Adrenal gland (tissue), 12 donors: ENCODE data around the gene KASH5. TPM values are rescaled to one million over a fixed set of nuclear protein-coding genes. Genes with fewer than 3 reads are reported as not detected.

Experiments used
- DNase-seq, 7 donors: peaks; one replicate each; pipeline ENCODE4 v3.0.0-alpha.2; 2019 to 2020
- H3K27ac ChIP-seq, 5 donors: fragments of 200-600 bp; sonication (generic) in 4 of 5; 1 replicate in 3 of 5; 2 replicates in 2 of 5; pipeline versions ENCODE4 v1.5.1 to v1.8.0; 2016 to 2020; ENCODE audit warnings: mild to moderate bottlenecking in 1 of 5
- H3K27me3 ChIP-seq: fragments of 200-600 bp; 2 replicates; pipeline ENCODE4 v1.8.0; 2021
- H3K36me3 ChIP-seq, 2 donors: fragments of 200-600 bp; replicated peaks in 1 of 2; 1 replicate in 1 of 2; 2 replicates in 1 of 2; pipeline versions ENCODE4 v1.5.1 to v1.8.0; 2018 to 2022
- H3K4me1 ChIP-seq, 2 donors: fragments of 200-600 bp; replicated peaks in 1 of 2; 1 replicate in 1 of 2; 2 replicates in 1 of 2; pipeline versions ENCODE4 v1.5.1 to v1.8.0; 2018 to 2021
- H3K4me3 ChIP-seq, 4 donors: fragments of 200-600 bp; sonication (generic) in 3 of 4; one replicate each; pipeline ENCODE4 v1.5.1; 2016 to 2018
- H3K9me3 ChIP-seq, 3 donors: fragments of 200-600 bp; sonication (generic) in 1 of 3; replicated peaks in 1 of 3; 1 replicate in 2 of 3; 2 replicates in 1 of 3; pipeline versions ENCODE4 v1.5.1 to v1.8.0; 2016 to 2021
- POLR2A ChIP-seq, 2 donors: fragments of 450-650 bp; IDR thresholded peaks; one replicate each; pipeline ENCODE4 v1.6.1; 2017; ENCODE audit warnings: antibody characterized with exemption in 2 of 2, mild to moderate bottlenecking in 2 of 2, moderate library complexity in 1 of 2
- WGBS, 4 donors: extraction: QIAGEN DNeasy Blood & Tissue Kit in 2 of 4; methylation state at CpG; one replicate each; pipeline versions ENCODE4 v1.1.5 to v1.1.7; 2013 to 2017; 5-methylcytosine and 5-hydroxymethylcytosine counted together
- intact Hi-C, 2 donors: fragments of 100-400 bp; cut with DNase I; formaldehyde crosslinking; loops; one replicate each; pipeline versions ENCODE4 v1.14.1 to v1.15.0; 2022 to 2023
- polyA plus RNA-seq, 3 donors: library from polyadenylated mRNA; stranded (reverse); fragments of 200-250 nt in 2 of 3; fragments of 350-450 nt in 1 of 3; fragmentation: Illumina TruSeq in 1 of 3; extraction: RNeasy Lipid Tissue Mini Kit (QIAGEN cat#74804) in 1 of 3; gene quantifications; one replicate each; pipeline ENCODE4 v1.2.3, GENCODE V29; 2013 to 2014
- total RNA-seq, 9 donors: library from RNA; depleted of rRNA in 4 of 9; stranded (reverse); fragments of >200 nt in 4 of 9; fragments of 120-200 nt in 1 of 9; fragmentation: NEBNext Ultra II Directional in 1 of 9; extraction: Animal tissue kit (Norgen Biotek cat#: 25700) in 1 of 9; gene quantifications; one replicate each; pipeline versions ENCODE4 v1.1.0 to v1.2.4, GENCODE V29; 2013 to 2023
- TF ChIP-seq, protein P1 (sequence below), 6 experiments: fragments of 450-650 bp in 4 of 6; fragments of 200-600 bp in 2 of 6; sonication (generic) in 1 of 6; IDR thresholded peaks; 1 replicate in 5 of 6; 2 replicates in 1 of 6; pipeline versions ENCODE4 v1.5.1 to v1.8.0; 2016 to 2021; ENCODE audit warnings: antibody characterized with exemption in 6 of 6, mild to moderate bottlenecking in 2 of 6, moderate library complexity in 1 of 6
- donor health status: healthy with polysubstance abuse.
- donor health status: Bipolar disorder and iron deficiency.
- donor health status: DM: yes; HTN: yes; CAD: no.
- donor health status: DM: no; HTN: no; CAD: no.
- donor health status: DM: no; HTN: no; CAD: no.
- donor health status: DM: yes; HTN: yes; CAD: no.

KASH5 gene
- total and polyA plus RNA-seq, 12 donors, result 0.74 to 0.97 TPM; not detected in 10

DNA sequence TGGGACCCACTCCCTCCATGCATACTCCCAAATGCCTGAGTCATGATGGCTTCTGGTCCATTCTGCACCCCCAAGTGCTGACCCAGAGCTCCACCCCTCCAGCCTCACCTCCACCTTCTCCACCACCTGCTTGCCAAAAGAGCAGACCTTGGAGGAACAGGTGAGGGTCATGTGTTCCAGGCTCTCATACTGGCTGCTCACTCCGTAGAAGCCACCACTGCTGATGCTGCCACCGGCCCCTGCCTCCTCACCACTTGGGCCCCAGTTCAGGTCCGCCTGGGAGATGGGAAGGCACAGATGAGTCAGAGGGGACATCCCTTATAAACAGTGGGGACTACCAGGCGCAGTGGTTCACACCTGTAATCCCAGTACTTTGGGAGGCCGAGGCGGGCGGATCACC lies 44.9 kb upstream of the KASH5 start:
- no peaks in the 10 kb centered on the region for H3K27me3 ChIP-seq
- no peak overlapping the region for H3K27ac ChIP-seq
- no peaks in the 10 kb centered on the region for H3K9me3 ChIP-seq
- intact Hi-C loops, result no loop called here
- H3K4me1 ChIP-seq, result peaks cover 6 to 13% of the 10 kb centered on the region in 2 donors
- WGBS, 4 donors, result 89 to 100% (median 93%) methylated on average over 4 to 7 of the region's 7 CpGs
- DNase-seq, result peak in 1 of 7 donors; percentile 9
- no peak overlapping the region for H3K4me3 ChIP-seq
- H3K36me3 ChIP-seq, result peaks cover 0 to 36% of the 10 kb centered on the region in 2 donors
- TF ChIP-seq POLR2A (IDR thresholded peaks at IDR 0.05), result no peak
- TF ChIP-seq, protein P1, sequence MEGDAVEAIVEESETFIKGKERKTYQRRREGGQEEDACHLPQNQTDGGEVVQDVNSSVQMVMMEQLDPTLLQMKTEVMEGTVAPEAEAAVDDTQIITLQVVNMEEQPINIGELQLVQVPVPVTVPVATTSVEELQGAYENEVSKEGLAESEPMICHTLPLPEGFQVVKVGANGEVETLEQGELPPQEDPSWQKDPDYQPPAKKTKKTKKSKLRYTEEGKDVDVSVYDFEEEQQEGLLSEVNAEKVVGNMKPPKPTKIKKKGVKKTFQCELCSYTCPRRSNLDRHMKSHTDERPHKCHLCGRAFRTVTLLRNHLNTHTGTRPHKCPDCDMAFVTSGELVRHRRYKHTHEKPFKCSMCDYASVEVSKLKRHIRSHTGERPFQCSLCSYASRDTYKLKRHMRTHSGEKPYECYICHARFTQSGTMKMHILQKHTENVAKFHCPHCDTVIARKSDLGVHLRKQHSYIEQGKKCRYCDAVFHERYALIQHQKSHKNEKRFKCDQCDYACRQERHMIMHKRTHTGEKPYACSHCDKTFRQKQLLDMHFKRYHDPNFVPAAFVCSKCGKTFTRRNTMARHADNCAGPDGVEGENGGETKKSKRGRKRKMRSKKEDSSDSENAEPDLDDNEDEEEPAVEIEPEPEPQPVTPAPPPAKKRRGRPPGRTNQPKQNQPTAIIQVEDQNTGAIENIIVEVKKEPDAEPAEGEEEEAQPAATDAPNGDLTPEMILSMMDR (IDR thresholded peaks at IDR 0.05), result no peak

DNA sequence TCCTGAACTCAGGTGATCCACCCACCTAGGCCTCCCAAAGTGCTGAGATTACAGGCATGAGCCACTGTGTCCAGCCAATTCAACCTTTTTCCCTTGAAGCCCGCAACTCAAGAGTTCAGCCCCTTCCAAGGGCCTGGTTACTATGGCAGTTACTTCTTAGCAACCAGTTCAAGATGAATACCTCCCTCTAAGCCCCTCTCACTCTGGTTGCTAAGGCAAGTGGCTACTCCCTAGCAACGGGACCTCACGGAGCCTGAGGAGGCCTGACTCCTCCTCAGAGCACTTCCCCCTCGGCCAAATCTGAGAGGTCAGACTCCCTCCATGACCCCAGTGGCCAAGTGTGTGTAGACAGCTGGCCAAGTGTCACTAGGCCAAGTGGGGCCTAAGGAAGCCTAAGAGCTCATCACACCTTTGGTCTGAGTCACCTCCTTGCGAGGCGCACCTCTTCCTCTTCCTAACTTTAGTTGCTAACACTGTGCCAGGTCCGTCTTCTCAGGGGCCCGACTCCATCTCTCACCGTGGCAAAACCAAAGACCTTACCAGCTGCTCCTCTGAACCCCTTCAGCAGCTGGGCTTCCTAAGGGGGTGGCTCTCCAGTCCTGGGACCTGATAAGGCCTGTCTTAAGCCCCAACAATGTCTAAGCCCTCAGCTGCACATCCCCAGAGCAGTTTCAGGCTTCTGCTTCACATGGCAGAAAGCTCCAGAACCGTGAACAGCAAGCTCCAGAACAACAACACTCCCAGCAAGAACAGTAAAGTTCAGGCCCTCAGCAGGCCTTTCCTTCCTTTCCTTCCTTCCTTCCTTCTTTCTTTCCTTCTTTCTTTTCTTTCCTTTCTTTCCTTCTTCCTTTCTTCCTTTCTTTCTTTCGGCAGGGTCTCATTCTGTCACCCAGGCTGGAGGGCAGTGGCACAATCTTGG lies 43.3 kb upstream of the KASH5 start:
- WGBS, 4 donors, result 82 to 84% (median 83%) methylated on average over 10 to 11 of the region's 11 CpGs
- peaks cover 0 to 45% of the 10 kb centered on the region in 2 donors for H3K36me3 ChIP-seq
- peaks cover 3 to 9% of the 10 kb centered on the region in 2 donors for H3K4me1 ChIP-seq
- no peaks in the 10 kb centered on the region for H3K27me3 ChIP-seq
- no peaks in the 10 kb centered on the region for H3K9me3 ChIP-seq
- no peak overlapping the region for H3K4me3 ChIP-seq
- no peak overlapping the region for H3K27ac ChIP-seq
- no peak for DNase-seq
- no peak for TF ChIP-seq POLR2A (IDR thresholded peaks at IDR 0.05)
- TF ChIP-seq, protein P1 (IDR thresholded peaks at IDR 0.05), result no peak
- intact Hi-C loops, result no loop called here

GRCh38 chr19:49347191-49347590 lies 40.9 kb upstream of the KASH5 start:
- Histone ChIP-seq H3K36me3 (peaks cover 0 to 50% of the 10 kb centered on the region in 2 donors), H3K9me3 (no peaks in the 10 kb centered on the region), H3K4me1 (no peaks in the 10 kb centered on the region), H3K27me3 (no peaks in the 10 kb centered on the region), H3K27ac (no peak overlapping the region), H3K4me3 (no peak overlapping the region)
- intact Hi-C loops, result no loop called here
- no peak for TF ChIP-seq POLR2A (IDR thresholded peaks at IDR 0.05)
- TF ChIP-seq, protein P1 (IDR thresholded peaks at IDR 0.05), result no peak
- WGBS, 4 donors, result 87 to 97% (median 93%) methylated on average over 14 to 15 of the region's 15 CpGs
- no peak for DNase-seq

DNA sequence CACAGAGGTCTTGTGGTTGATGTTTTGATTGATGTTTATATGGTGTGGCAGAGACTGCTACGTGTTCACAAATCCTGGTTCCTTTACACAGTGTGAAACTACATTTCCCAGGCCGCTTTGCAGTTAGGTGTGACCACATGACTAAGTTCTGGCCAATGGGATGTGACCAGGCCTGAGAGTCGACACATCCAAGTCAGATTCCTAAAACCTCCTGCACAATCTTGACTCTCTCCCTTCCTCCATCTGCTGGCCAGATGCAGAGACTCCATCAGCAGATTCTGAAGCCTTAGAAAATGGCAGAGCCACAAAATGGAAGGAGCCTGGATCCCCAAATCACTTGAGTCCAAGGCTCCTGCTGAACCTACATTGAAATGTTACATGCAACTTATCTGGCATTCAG lies 40.2 kb upstream of the KASH5 start:
- Histone ChIP-seq H3K9me3 (no peaks in the 10 kb centered on the region), H3K36me3 (peaks cover 0 to 50% of the 10 kb centered on the region in 2 donors), H3K27ac (no peak overlapping the region), H3K4me1 (no peaks in the 10 kb centered on the region), H3K4me3 (no peak overlapping the region), H3K27me3 (no peaks in the 10 kb centered on the region)
- intact Hi-C loops, result no loop called here
- no peak for TF ChIP-seq POLR2A (IDR thresholded peaks at IDR 0.05)
- TF ChIP-seq, protein P1 (IDR thresholded peaks at IDR 0.05), result peak in 1 of 6 experiments; percentile 7
- 70 to 88% (median 75%) methylated on average over 3 of the region's 3 CpGs for WGBS, 4 donors
- peak in 1 of 7 donors; percentile 30 for DNase-seq
